GM18511 (cell line): ENCODE data around the gene PDSS2.
"Not testable (repeated sequence)": the region's sequence is repeated elsewhere in the genome, so short reads cannot be mapped to it uniquely, and the experiment has no call there.

Source experiments
- ATAC-seq: cut with Tn5 transposase; IDR thresholded peaks from one replicate; pipeline ENCODE4 v1.9.1; 2021; ENCODE audit warnings: mild to moderate bottlenecking, moderate library complexity; ENCODE audit not compliant: unreplicated experiment

The PDSS2 gene

DNA sequence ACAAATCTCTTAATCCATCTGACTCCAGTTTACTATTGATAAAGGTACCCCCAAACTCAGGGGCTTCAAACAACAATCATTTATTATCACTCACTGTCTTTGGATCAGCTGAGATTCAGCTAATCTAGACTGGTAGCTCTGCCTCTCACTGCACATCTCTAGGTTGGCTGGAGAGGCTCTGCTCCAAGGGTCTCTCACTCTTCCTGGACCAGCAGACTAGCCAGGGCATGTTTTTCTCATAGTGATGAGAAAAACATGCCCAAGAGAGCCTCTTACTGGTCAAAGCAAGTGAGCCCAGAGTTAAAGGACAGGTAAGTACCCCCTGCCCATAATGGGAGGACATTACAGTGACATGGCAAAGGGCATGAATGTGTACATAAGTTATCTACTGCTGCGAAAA, 228.9 kb downstream of the PDSS2 start:
- no peak for ATAC-seq

DNA sequence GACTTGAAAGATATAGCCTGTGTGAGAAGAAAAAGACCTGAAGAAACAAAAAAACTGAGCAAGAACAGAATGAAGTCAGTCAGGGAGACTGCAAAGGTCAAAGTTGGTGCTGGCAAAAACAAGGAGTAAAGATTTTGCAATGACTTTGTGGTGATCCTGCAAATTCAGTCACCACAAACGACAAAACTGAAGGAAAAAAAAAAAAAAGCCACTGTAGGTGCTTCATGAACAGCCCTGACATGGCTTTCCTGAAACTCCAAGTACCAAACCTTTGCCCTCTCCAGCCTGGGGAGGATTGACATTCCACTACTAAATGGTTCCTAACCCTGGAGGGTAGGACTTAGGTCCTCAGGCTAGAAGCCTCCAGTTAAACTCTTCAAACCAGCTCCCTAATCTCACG, 229.3 kb downstream of the PDSS2 start:
- ATAC-seq: no peak

DNA sequence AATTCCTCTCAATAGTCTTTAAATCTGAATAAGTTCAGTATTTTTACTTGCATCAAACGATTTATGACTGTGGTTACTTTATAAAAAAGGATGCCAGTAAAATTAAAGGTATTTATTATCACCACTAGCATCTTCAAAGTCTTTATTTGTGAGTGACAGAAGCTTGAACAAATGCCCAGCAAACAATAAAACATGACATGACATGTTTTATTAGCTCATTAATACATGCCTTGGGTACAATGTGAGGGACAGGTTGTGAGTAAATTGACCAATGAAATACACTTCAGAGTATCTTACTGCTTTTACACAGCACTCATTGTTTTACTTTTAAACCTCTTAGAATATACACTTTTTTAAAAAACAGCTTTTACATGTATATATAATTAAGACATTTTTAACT, 230.6 kb downstream of the PDSS2 start:
- ATAC-seq: no peak

DNA sequence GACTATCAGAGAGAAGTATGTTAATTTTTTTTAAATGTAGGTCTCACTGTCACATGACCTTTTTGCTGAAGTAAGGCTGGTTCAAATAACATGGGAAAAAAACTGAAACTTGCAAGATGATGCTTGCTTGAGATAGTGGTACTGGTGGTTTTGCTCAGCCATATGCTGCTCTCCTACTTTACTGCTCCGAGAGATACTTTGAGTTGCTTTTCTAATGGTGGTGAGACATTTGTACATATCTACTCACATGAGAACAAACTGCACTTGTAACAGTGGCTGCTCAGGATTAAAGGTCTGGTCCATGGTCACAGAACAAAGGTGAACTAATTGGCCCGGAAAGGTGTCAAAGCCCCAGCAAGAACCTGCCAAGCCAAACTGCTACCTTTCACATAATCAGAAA, 237.8 kb downstream of the PDSS2 start:
- ATAC-seq: no peak

DNA sequence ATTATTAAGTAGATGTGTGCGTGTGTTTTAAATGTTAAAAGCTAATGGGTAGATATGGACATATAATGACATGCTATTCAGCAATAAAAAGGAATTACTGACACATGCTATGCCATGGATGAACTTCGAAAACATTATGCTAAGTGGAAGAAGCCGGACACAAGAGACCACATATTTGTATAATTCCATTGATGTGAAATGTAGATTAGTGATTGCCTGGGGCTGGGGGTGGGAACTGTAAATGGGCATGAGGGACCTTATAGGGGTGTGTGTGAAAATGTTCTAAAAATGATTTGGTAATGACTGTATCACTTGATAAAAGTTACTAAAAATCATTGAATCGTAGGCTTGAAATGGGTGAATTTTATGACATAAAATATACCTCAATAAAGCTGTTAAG, 239.5 kb downstream of the PDSS2 start:
- ATAC-seq: no peak

DNA sequence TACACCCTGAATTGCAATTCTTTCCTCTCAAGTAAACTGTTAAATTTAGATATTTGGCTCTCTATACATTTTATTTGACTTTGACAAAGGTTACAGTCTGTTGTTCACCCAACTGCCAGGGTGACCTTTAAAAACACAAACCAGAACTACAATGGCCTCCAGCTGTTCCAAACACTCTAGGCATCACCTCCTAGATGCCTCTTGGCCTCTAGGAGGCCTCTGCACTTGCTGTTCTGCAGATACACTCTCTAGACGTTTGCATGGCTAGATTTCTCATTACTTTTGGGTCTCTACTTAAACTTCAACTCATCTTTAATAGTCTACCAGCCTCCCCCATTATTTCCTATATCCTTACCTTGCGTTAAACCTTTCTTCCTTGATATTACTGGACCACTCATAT, 241.2 kb downstream of the PDSS2 start:
- ATAC-seq: no peak

DNA sequence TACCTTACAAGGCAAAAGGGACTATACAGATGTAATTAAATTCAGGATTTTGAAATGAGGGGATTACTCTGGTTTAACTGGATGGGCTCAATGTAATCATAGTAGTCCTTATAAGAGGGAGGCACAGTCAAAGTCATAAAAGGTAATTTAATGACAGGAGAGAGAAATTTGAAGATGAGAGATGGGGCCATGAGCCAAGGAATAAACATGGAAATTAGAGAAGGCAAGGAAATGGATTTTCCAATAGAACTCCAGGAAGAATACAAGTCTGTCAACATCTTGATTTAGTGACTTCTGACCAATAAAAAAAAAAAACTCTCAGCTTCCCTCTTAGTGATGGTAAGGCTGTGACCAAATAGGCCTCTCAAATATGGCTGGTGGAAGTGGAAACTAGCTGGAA, 242.1 kb downstream of the PDSS2 start:
- ATAC-seq: no peak

DNA sequence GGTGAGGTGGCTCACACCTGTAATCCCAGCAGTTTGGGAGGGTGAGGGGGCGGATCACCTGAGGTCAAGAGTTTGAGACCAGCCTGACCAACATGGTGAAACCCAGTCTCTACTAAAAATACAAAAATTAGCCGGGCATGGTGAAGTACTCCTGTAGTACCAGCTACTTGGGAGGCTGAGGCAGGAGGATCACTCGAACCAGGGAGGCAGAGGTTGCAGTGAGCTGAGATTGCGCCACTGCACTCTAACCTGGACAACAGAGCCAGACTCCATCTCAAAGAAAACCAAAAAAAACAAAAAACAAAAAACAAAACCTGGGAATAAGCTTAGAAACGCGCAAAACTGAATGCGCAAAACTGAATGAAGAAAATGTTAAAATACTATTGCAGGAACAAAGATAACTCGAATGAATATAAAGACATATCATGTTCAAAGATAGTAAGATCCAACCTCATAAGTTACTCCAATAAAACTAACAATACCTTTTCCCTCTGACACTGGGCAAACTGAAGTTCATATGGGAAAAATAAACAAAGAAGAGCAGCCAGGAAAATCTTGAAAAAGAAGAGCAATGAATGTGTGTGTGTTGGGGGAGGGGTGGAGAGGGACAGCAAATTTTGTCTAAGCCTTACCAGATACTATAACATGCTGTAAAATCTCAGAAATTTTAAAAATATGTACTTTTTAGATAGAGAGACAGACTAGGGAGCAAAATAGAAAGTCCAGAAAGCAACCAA, 243.0 kb downstream of the PDSS2 start:
- no peak for ATAC-seq

DNA sequence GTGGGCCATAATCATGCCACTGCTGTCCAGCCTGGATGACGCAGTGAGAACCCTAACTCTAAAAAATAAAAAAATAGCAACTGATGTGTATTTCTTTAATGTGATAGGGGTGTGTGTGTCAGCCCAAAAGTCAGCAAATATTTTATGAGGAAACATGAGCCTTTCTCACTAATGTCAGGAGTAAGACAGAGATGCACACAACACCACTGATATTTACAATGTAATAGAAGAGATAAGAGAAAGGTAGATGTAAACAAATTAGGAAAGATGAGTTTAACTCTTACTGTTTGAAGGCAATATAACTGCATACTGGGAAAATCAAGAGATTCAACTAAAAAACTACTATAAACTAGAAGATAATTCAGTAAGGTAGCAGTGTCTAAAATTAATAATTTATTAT, 244.0 kb downstream of the PDSS2 start:
- ATAC-seq: no peak

DNA sequence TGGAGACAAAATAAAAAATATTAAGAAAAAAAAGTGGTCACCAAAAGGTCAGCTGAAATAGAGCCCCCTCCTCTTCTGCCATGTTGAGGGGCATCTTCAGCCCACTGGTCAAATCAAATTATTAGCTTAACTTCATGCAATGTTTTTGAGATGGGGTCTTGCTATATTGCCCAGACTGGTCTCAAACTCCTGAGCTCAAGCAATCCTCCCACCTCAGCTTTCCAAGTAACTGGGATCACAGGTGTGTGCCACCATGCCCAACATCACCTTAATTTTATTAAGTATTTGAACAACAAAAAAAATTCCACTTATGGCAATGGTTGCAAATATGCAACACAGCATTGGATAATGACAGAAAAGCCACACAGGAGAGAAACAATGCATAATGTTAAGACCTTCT, 244.7 kb downstream of the PDSS2 start:
- ATAC-seq: no peak

DNA sequence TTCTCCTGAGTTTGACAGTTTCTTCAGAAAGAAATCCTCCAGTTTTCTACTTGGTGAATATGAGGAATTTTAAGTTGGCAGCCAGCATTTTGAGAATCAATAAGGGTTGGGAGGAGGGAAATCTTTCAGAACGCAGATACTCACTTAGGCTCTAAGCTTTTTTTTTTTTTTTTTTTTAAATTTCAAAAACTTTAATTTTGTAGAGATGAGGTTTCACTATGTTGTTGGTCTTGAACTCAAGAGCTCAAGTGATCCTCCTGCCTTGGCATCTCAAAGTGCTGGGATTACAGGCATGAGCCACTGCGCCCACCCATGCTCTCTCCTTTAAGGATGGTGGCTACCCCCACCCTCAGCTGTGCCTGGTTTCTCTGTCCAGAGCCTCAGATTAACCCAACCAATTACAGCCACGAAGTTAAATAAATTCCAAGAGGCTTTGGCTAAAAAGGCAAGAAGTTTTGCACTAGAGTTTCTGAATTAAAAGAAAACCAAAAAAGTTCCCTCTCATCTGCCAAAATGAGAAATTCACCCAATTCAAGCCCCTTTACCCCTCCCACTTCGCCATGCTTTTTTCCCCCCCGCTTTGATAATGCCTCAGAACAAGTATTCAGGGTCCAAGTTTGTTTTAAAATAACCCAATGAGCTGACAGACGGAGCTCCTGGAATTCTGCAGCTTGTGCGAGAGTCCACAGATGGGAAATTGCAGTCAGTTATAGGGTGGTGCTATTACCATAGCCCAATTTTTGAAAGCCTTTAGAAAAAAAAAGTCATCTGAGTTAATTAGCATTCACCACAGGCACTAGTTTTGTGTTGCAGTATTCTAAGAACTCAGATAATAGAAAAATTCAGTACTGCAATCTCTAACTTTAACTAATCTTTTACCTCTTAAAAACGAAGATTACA, 249.7 kb downstream of the PDSS2 start:
- ATAC-seq: no peak

DNA sequence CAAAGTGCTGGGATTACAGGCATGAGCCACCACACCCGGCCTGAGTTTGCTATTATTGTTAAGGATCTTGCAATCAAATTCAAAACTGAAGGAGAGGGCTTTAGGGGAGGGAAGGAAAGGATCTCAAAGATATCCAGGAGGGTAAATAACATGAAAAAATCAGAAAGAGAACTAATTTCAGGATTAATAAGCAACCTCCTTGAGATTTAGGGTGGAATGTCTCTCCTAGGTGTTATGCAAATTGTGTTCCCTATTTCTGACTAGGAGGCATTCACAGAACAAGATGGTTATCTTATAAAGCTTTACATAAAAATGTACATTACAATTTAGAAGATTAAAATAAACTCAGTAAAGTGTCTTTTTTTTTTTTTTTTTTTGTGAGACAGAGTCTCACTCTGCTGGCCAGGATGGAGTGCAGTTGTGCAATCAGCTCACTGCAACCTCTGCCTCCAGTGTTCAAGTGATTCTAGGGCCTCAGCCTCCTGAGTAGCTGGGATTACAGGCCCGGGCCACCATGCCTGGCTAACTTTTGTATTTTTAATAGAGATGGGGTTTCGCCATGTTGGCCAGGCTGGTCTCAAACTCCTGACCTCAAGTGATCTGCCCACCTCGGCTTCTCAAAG, 252.0 kb downstream of the PDSS2 start:
- ATAC-seq: no peak

DNA sequence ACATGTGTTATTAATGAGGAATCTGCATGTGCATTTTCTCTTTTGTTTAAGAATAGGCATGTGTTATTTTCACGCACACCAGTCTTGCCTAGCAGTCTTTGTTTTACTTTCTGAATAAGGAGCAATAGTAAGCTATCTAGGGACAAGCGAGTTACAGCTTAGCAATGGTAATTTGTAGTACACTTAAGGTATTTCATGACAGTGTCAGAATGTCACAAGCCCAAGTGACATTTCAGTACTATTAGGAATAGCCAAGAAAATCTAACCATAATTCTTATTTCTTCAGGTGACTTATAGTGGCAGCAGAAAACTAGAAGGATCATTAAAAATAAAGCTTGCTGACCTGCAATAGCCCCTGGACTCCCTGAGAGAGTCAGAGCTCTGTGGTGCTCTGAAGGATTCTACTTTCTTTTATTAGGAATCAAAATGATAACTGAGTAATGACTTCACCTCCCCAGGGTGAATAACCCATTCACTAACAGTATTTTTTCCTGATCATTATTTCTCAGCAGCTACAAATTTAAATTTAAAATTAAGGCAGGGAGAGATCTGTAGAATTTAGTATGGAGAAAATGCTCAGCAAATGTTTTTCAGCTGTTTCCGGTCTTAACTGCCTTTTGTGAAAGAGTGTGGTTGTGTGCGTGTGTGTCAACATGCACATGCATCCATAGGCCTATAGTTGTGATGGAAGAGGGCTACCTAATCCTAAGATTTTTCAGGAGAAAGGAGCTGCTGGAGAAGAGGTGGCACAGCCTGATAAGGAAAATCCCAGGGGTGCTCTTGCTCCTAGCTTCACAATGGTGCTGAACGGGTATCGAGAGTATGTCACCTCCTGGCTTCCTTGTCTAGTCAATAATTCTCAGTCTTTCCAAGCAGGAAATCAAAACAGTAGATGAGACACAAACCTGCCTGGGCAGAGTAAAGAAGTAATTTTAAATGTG, 254.0 kb downstream of the PDSS2 start:
- ATAC-seq: no peak

DNA sequence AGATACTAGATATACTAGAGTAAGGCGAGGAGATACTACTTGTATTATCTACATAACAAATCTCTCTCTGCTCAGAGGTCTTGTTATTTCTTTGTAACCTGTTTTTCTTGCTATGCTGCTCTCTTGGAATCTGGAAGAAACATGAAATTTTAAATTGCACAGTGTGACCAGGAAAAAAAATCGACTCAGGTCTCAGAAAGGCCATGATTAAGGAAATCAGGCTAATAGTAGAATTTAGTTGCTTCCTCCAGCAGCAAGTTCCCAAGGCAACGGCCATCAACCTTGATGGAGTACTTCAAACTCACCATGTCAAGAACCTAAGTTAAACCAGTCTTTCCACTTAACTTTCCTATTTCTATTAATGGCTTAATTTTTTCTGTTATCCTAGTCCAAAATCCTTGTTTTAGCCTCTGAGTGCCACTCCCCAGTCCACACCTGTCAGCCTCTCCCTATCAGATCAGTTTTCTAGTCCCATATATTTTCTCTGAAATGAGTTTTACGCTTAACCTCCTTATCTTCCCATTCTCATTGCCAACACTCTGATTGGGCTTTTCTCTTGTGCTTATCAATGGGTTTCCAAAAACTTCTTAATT, 256.4 kb downstream of the PDSS2 start:
- ATAC-seq: no peak

DNA sequence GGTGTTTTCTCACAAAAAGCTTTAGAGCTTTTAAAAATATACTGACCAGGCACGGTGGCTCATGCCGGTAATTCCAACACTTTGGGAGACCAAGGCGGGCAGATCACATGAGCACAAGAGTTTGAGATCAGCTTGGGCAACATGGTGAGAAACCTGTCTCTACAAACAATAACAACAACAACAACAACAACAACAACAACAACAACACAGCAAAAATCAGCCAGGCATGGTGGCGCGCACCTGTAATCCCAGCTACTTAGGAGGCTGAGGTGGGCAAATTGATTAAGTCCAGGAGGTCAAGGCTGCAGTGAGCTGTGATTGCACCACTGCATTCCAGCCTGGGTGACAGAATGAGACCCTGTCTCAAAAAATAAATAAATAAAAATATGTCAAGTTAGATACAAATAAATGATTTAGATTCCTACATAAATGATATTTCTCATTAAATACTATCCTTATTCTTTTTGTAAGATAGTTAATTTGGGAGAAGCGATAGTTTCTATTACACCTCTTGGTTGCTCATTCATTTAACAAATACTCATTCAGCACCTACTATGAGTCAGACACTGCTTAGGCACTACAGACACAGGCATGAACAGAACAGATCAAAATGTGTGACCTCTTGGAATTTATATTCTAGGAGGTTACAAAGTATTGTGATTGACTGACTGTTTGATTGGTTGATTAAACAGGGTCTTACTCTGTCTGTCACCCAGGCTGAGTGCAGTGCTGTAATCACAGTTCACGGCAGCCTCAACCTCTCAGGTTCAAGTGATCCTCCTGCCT, 260.5 kb downstream of the PDSS2 start:
- ATAC-seq: no peak

DNA sequence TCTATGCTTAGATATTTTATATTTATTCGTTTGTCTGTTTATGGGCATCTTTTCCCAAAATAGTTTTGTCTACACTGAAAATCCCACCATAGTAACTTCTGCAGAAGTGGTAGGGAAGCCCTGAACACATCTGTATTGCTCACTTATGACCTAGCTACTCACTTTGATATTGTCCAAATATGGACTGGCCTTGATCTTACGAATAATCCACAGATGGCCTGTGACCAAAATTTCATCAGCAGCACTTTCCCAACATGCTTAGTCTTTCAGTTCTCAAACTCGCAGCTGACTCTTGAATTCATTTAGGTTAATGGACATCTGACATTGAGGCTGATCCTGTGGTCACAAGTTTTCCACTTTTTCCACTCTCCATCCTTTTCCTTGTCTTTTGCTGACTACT, 263.2 kb downstream of the PDSS2 start:
- ATAC-seq: no peak

DNA sequence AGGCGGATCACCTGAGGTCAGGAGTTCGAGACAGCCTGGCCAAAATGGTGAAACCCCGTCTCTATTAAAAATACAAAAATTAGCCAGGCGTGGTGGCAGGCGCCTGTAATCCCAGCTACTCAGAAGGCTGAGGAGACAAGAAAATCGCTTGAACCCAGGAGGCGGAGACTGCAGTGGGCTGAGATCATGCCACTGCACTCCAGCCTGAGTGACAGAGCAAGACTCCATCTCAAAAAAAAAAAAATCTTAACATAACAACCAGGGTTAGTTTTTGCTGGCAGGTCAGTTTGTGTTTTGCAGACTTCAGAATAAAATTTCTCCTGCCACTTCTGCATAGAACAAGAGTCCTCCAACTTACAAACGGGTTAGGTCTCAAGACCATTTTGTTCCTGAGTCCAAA, 264.6 kb downstream of the PDSS2 start:
- ATAC-seq: not testable (repeated sequence)

DNA sequence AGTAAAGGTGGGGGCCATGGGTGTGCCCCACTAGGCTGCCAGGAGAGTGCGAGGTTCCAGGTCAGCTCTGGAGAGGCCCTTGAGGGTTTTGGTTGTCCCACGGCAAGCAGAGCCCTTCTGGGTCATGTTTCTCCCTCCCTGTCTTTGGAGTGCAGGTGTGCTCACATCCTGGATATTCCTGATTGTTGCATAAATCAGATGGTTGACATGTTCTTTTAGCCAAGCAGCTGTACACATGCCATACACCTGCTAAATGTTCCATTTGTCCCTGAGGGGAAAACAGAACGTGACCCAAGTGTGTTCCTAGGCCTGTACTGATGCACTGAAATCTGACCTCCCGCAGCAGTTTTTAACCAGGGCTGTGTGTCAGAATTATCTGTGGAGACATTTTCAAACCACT, 266.5 kb downstream of the PDSS2 start:
- no peak for ATAC-seq

DNA sequence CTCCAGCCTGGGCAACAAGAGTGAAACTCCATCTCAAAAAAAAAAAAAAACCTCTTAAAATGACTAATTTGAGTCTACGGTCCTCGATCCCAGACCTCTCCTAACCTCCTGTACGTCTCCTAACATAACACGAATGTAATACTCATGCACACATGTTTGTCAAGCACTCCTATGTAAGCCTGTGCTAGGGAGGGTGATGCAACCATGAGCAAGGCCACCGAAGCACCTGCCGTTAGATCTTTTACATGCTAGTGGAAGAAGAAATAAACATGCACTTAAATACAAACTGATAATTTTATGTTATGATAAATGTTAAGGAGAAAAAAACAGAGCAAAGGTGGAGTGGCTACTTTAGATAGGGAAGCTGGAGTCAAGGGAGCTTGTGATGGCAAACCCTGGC, 271.7 kb downstream of the PDSS2 start:
- no peak for ATAC-seq

DNA sequence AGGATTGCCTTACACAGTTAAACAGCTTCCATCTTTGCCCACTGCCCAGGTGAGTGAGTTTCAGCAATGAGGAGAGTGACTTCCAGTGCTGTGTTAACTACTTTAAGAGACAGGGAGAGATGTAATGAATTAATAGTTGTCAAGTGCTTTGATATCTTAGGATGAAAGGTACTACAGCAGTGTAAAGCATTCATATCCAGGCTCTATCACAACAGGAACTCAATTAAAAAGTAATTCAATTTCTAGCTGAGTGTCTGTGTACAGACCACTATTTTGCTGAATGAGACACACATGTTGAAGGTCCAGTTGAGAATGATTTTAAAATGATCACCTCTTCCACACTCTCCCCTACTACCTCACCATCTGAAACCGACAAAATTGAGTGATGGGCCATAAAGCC, 273.3 kb downstream of the PDSS2 start:
- ATAC-seq: no peak
